Panc1 (cell line): Measurements from ENCODE around the gene DNAAF5. TPM values are rescaled to one million over a fixed set of nuclear protein-coding genes. Genes with fewer than 3 reads are reported as not detected.

Experiments
- ATAC-seq: fragments of 200-7000 bp; cut with Tn5 transposase; 2 replicates; pipeline ENCODE4 v1.9.1; 2020; ENCODE audit warnings: mild to moderate bottlenecking, moderate library complexity
- BruUV-seq: library from RNA; stranded (reverse); fragments of 400-500 nt; replicated peaks from 2 replicates; lab custom pipeline; 2021; lab: Mats Ljungman, UMichigan
- CTCF ChIA-PET: fragments of 300-600 bp; sonication (Branson Sonifier 250); formaldehyde crosslinking; loops from one replicate; lab custom pipeline; 2022; ENCODE audit warnings: antibody characterized with exemption; lab: Charles Lee
- POLR2A ChIA-PET: fragments of 300-600 bp; sonication (Branson Sonifier 250); formaldehyde crosslinking; loops from one replicate; lab custom pipeline; 2022; ENCODE audit warnings: antibody characterized with exemption; lab: Charles Lee
- DNase-seq: peaks from one replicate; pipeline ENCODE4 v3.0.0-alpha.2; 2010; ENCODE audit warnings: low read depth, low spot score
- H3K27ac ChIP-seq: 2 replicates; pipeline ENCODE4 v1.5.1; 2011; ENCODE audit warnings: mild to moderate bottlenecking, low read length, inconsistent platforms
- H3K27me3 ChIP-seq: fragments of 200-500 bp; sonication (Bioruptor generic); 2 replicates; pipeline ENCODE4 v1.6.0; 2014; ENCODE audit warnings: low read length, inconsistent platforms; ENCODE audit not compliant: control insufficient read depth, insufficient read depth
- H3K36me3 ChIP-seq: fragments of 200-500 bp; sonication (Bioruptor generic); 2 replicates; pipeline ENCODE4 v1.5.1; 2014; ENCODE audit warnings: inconsistent platforms, mild to moderate bottlenecking, low read length, moderate library complexity; ENCODE audit not compliant: control insufficient read depth, insufficient read depth
- H3K4me1 ChIP-seq: 2 replicates; pipeline ENCODE4 v1.5.1; 2011; ENCODE audit warnings: inconsistent platforms, mild to moderate bottlenecking, low read length, moderate library complexity; ENCODE audit not compliant: control insufficient read depth, insufficient read depth
- H3K4me3 ChIP-seq, 2 experiments: 2 replicates each; pipeline ENCODE4 v1.5.1; 2011 to 2012; ENCODE audit warnings: low read depth in 2 of 2, low read length in 2 of 2, mild to moderate bottlenecking in 2 of 2, inconsistent platforms in 1 of 2, moderate library complexity in 1 of 2
- H3K9me3 ChIP-seq: fragments of 200-500 bp; sonication (Bioruptor generic); 2 replicates; pipeline ENCODE4 v1.5.1; 2014; ENCODE audit warnings: low read depth, mild to moderate bottlenecking, inconsistent platforms, low read length, moderate library complexity; ENCODE audit not compliant: control insufficient read depth, insufficient read depth
- POLR2AphosphoS5 ChIP-seq: IDR thresholded peaks from 2 replicates; pipeline ENCODE4 v1.6.1; 2012; ENCODE audit warnings: mild to moderate bottlenecking, low read depth, low read length, moderate library complexity
- SIN3A ChIP-seq: IDR thresholded peaks from 2 replicates; pipeline ENCODE4 v1.6.1; 2012; ENCODE audit warnings: low read depth, mild to moderate bottlenecking, low read length, moderate library complexity, borderline replicate concordance; ENCODE audit not compliant: insufficient read depth
- TCF7L2 ChIP-seq: IDR thresholded peaks from 2 replicates; pipeline ENCODE4 v1.6.1; 2011; ENCODE audit warnings: mild to moderate bottlenecking, low read depth, low read length, inconsistent platforms
- in situ Hi-C: cut with HindIII; loops from 2 replicates; pipeline ENCODE4 v1.10.0; 2016; ENCODE audit warnings: low sequenced_read_pairs, low pct_unique_long_range_greater_than_20kb
- intact Hi-C: fragments of 100-400 bp; cut with micrococcal nuclease; formaldehyde crosslinking; loops from one replicate; pipeline ENCODE4 v1.10.0; 2022; ENCODE audit not compliant: unreplicated experiment
- total RNA-seq: library from RNA; stranded (reverse); gene quantifications from one replicate; pipeline ENCODE4 v1.2.1, GENCODE V29; 2021; ENCODE audit not compliant: unreplicated experiment
- TF ChIP-seq, protein P1 (sequence below): fragments of 450-650 bp; IDR thresholded peaks from 2 replicates; pipeline ENCODE4 v1.5.1; 2017; ENCODE audit warnings: mild to moderate bottlenecking
- TF ChIP-seq, protein P2 (sequence below), 2 experiments: IDR thresholded peaks; 2 replicates each; pipeline ENCODE4 v1.6.1; 2011 to 2012; ENCODE audit warnings: low read depth in 2 of 2, control low read depth in 1 of 2, low read length in 1 of 2, mild to moderate bottlenecking in 1 of 2, moderate library complexity in 1 of 2; ENCODE audit not compliant: insufficient read depth in 1 of 2

DNAAF5 gene
- total RNA-seq, 1 experiment from 2014 or later = 79.5 TPM

DNA sequence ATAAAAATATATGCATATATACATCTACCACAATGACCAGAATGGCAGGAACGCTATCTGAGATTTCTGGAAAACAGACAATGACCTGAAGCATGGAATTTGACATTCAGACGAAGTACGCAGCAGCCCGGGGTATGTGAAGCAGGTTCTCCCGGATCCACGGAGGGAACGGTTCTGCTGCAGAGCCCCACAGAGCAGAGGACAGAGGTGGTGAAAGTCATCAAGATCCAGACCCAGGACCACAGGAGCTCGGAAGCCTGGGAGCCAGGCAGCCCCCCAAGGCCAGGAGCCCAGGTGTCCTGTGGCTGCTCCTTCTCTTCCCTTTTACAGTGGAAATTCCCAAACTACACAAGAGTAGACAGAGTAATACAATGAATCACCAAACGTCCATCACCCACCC is 42.1 kb upstream of the DNAAF5 start:
- no peaks in the 10 kb centered on the region for H3K36me3 ChIP-seq
- CTCF ChIA-PET = no interaction called here
- in situ Hi-C loops (no loop called here), intact Hi-C loops (no loop called here)
- H3K27me3 ChIP-seq = no peaks in the 10 kb centered on the region
- no peak for TF ChIP-seq POLR2AphosphoS5
- TF ChIP-seq, protein P1, sequence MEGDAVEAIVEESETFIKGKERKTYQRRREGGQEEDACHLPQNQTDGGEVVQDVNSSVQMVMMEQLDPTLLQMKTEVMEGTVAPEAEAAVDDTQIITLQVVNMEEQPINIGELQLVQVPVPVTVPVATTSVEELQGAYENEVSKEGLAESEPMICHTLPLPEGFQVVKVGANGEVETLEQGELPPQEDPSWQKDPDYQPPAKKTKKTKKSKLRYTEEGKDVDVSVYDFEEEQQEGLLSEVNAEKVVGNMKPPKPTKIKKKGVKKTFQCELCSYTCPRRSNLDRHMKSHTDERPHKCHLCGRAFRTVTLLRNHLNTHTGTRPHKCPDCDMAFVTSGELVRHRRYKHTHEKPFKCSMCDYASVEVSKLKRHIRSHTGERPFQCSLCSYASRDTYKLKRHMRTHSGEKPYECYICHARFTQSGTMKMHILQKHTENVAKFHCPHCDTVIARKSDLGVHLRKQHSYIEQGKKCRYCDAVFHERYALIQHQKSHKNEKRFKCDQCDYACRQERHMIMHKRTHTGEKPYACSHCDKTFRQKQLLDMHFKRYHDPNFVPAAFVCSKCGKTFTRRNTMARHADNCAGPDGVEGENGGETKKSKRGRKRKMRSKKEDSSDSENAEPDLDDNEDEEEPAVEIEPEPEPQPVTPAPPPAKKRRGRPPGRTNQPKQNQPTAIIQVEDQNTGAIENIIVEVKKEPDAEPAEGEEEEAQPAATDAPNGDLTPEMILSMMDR = no peak
- TF ChIP-seq, protein P2, sequence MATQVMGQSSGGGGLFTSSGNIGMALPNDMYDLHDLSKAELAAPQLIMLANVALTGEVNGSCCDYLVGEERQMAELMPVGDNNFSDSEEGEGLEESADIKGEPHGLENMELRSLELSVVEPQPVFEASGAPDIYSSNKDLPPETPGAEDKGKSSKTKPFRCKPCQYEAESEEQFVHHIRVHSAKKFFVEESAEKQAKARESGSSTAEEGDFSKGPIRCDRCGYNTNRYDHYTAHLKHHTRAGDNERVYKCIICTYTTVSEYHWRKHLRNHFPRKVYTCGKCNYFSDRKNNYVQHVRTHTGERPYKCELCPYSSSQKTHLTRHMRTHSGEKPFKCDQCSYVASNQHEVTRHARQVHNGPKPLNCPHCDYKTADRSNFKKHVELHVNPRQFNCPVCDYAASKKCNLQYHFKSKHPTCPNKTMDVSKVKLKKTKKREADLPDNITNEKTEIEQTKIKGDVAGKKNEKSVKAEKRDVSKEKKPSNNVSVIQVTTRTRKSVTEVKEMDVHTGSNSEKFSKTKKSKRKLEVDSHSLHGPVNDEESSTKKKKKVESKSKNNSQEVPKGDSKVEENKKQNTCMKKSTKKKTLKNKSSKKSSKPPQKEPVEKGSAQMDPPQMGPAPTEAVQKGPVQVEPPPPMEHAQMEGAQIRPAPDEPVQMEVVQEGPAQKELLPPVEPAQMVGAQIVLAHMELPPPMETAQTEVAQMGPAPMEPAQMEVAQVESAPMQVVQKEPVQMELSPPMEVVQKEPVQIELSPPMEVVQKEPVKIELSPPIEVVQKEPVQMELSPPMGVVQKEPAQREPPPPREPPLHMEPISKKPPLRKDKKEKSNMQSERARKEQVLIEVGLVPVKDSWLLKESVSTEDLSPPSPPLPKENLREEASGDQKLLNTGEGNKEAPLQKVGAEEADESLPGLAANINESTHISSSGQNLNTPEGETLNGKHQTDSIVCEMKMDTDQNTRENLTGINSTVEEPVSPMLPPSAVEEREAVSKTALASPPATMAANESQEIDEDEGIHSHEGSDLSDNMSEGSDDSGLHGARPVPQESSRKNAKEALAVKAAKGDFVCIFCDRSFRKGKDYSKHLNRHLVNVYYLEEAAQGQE (IDR thresholded peaks at IDR 0.05; ENCODE audit: insufficient read depth in 1 of 2, low read depth in 2 of 2, low read length in 1 of 2) = no peak
- no peak for TF ChIP-seq SIN3A
- no peak for TF ChIP-seq TCF7L2
- ATAC-seq = no peak
- no peaks in the 10 kb centered on the region for H3K4me1 ChIP-seq
- H3K9me3 ChIP-seq = peaks cover 32% of the 10 kb centered on the region
- POLR2A ChIA-PET = no interaction called here
- DNase-seq = no peak
- no TSS peak for BruUV-seq
- H3K4me3 ChIP-seq = no peak overlapping the region
- no peak overlapping the region for H3K27ac ChIP-seq

DNA sequence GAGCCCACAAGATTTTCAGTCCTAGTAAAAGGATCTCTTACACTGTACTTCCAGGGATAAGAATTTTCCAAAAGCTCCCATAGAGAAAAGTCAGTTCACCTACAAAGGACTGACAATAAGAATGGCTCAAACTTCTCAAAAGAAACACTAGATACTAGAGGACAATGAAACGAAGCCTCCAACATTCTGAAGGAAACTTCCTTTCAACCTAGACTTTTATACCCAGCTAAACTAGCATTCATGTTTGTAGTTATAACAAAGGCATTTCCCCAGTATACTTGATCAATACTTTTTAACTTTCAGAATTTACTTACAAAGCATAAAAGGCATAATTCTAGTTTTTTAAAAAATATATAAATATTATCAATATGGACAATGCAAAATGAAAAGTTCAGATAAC is 41.0 kb upstream of the DNAAF5 start:
- no peaks in the 10 kb centered on the region for H3K36me3 ChIP-seq
- H3K4me1 ChIP-seq = no peaks in the 10 kb centered on the region
- no TSS peak for BruUV-seq
- TF ChIP-seq TCF7L2 (no peak), POLR2AphosphoS5 (no peak), SIN3A (no peak)
- TF ChIP-seq, protein P1 = no peak
- TF ChIP-seq, protein P2 (IDR thresholded peaks at IDR 0.05; ENCODE audit: insufficient read depth in 1 of 2, low read depth in 2 of 2, low read length in 1 of 2) = no peak
- H3K9me3 ChIP-seq = peaks cover 32% of the 10 kb centered on the region
- no peak for DNase-seq
- no peaks in the 10 kb centered on the region for H3K27me3 ChIP-seq
- ATAC-seq = no peak
- ChIA-PET POLR2A (no interaction called here), CTCF (no interaction called here)
- intact Hi-C loops (no loop called here), in situ Hi-C loops (no loop called here)
- H3K27ac ChIP-seq = no peak overlapping the region
- no peak overlapping the region for H3K4me3 ChIP-seq
